ENCODE measurements around the gene BBLN.
"Not testable (repeated sequence)": the region's sequence is repeated elsewhere in the genome, so short reads cannot be mapped to it uniquely, and the experiment has no call there.

BBLN gene

DNA sequence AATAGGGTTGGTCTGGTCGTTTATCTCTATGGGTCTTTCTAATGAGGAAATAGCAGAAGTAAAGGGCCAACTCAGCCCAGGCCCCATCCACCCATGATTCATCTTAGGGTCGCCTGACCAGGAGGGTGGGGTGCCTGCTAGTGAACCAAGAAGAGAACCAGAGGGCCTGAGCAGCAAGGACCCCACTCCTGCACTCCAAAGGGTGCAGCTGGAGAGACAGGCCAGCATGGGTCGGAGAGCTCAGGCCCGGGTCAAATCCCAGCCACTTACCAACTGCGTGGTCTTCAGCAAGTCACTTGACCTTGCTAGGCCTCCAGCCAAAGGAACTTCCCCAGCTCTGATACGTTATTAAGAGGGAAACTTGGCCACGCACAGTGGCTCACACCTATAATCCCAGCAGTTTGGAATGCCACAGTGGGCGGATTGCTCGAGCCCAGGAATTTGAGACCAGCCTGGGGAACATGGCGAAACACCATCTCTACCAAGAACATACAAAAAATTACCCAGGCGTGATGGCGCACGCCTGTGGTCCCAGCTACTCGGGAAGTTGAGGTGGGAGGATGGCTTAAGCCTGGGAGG, 4.3 kb downstream of the BBLN start:
- no peak for DNase-seq

DNA sequence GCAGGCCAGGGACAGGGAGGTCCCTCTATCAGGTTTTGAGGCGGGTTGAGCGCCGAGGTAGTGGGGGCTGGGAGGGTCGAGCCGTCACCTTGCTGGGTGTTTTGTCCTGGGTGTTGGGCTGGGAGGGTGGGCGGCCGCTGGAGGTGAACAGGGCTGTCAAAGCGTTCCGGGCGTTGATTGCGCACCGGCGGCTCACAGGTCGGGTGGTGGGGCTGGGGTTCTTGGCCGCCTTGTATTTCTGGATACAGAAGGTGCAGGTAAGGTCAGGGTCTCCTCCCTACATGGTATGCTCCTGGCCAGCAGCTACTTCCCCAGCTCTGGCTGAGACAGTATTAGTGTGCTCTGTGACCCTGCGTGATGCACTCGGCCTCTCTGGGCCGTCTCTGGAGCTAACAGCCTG, 6.1 kb downstream of the BBLN start:
- no peak for DNase-seq

DNA sequence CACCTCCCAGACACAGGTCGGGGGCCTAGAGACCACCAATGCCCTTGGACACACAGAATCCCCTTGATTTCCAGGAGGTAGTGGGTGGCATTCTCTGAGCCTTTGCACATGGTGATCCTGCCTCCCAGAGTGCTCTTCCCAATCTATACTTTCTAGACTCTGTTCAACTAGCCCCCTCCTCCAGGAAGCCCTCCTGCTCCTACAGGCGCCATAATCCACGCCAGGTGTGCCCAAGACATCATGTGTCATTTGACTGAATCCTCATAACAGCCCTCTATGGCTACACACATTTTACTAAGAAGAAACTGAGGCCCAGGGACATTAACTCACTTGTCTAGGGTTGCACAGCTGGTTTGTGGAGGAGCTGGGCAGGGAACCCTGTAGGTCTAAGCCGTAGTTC, 7.1 kb downstream of the BBLN start:
- DNase-seq: no peak

DNA sequence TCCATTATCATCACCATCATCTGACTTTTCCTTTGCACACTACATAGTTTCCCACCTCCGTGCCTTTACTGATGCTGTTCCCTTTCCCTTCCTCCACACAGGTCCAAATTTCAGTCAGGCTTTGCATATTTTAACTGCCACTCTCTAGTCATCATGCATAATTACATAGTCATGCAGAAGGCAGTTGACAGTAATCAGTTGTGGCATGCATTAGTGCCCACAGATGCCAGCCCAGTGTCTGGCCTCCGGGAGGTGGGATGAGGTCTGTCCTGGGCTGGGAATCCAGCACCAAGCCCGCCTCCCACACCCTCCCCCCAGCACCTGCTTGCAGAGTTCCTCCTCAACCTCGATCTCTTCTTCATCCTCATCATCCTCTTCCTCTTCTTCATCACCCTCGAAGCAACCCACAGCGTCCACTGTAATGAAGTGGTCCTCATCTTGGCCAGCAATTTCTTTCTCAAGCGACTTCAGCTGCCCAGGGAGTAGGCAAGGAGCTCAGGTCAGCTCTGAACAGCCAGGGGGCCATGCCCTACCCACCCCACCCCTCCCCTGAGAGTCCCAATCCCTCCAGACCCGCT, 8.8 kb downstream of the BBLN start:
- DNase-seq: no peak

DNA sequence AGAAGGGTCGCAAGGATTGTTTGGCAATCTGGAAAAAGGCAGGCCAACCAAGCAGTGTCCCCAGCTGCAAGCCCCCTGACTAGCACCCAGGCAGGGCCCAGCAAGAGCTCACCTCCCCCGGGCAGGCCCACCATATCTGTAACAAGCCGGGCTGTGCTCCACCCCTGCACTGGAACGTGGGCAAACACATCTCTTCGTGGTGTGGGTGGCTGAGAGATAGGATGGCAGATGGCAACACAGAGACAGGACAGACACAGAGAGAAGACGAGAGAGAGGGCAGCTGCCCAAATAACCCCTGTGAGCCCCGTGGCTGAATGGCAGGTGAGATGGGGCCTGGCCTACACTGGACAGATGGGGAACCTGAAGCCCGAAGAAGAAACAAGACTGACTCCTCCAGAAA, 9.4 kb downstream of the BBLN start:
- DNase-seq: no peak

DNA sequence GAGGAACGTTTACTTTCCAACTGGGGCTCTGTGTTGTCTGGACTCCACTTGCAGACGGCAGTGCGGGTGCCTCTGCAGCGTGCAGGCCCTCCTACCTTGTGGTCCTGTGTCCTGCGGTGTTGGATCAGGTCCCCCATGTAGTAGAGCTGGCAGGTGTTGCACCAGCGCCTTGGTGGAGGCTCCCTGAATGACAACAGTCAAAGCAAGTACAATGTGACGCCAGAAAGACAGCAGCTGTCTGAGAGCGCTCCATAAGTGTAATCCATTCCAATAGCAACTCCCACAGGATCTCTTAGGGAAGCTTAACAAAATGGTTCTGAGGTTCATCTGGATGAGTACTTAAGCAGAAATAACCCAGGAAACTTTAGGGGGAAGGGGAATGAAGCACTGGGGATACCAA, 9.9 kb downstream of the BBLN start:
- DNase-seq: no peak

DNA sequence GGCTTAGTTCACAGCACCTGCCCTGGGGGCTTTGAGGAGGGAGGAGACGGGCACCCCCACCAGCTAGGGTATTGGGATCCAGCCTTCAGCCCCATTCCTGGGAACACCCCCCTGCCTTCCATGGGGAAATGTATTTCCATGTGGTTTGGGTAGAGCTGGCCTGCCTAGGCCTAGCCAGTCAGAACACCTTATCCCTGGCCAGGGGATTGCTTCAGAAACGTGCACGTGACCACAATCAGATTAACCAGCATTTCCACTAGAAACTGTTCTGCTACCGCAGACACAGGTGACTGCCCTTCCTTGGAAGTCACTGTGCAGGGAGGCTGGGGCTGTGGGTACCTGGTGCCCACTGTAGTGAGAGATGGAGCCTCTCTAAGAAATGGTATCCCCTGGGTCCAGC, 14.0 kb downstream of the BBLN start:
- DNase-seq: no peak

DNA sequence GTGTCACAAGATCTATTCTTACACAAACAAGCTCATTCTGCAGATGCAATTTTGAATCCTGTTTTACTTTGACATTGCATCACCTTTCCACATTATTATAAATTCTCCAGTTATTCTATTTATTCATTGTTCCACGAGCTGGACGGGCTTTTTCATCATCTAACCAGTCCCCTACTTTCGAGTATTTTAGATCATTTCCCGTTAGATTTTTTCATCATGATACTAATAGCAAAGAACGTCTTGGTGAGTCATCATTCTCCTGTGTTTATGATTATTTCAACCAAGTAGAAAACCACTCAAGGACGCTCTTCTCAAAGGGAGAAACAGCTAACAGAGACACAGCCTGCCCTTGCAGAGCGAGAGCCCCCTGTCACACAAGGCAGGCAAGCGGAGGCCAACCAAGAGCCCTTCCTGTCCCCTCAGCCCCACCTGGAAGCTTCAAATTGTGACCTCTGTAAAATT, 15.1 kb downstream of the BBLN start:
- DNase-seq: no peak

DNA sequence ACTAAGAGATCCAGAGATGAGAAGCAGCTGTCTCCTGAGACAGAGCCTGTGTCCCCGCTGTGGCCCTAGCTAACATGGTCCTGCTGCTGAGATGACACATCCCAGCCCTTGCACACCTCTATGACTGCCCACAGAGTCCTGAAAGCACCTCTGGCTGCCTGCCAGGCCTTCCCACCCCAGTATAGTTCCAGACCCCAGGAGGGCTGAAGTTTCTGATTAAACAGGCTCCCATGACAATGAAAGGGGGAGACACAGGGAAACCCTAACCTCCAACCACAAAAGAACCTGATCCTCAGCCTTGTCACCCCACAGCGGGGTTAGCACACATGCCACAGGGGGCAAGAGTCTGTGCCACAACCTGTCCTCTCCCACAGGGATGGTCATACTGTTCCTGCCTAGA, 15.7 kb downstream of the BBLN start:
- DNase-seq: no peak

DNA sequence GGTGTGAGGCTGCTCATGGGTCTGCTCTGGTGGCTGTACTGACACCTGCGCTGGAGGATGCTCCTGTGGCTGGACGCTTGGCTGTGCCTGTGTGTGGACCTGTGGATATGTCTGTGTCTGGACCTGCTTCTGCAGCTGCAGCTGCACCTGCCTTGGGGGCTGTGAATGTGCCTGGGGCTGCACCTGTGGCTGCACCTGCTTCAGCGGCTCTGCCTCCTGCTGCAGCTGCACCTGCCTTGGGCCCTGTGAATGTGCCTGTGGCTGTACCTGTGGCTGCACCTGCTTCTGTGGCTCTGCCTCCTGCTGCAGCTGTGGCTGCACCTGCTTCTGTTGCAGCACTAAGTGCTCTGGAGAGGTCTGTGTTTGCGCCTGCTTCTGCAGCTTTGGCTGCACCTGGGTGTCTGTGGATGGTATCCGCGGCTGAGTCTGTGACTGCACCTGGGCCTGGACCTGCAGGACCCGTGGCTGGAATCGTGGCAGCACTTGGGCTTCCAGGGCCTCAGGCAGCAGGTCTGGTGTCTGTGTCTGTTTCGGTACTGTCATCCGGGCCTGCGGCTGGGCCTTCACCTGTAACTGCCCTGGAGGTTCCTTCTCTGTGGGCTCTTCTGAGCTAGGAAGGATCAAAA, 18.9 kb downstream of the BBLN start:
- no peak for DNase-seq

DNA sequence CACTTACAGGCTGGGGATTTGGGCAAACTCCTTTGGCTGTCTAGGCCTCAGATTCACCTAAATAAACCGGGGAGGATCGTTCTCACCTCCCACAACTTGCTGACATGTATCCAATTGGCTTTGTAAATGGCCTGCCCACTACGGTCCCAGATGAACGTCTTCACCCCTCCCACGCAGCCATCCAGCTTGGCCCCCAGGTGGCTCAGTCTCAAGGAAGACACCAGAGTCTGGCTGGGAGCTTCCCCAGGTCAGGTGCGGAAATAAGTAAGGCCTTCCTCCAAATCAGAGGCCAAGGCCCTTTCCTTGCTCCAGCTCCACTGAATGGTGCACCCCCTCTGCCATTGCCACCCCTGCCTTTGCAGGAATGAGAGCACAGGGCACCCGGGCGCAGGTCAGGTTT, 19.9 kb downstream of the BBLN start:
- no peak for DNase-seq

DNA sequence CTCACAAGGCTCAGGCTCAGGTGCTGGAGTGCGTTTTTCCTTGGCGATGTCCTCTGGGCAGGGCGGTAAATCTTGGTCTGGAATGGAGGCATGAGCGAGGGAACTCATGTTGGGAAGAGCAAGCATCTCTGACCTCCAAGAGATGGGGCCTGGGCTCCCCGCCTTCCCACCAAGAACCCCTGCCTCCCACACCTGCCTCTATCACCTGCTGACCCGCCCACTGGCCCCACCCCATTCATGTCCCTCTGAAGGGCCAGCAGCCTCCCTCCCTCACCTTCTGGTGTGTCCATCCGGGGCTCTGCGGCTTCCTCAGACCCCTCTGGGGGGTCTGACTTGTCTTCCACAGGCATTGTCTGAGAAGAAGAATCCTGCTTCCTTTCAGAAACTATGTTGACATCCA, 20.4 kb downstream of the BBLN start:
- no peak for DNase-seq

DNA sequence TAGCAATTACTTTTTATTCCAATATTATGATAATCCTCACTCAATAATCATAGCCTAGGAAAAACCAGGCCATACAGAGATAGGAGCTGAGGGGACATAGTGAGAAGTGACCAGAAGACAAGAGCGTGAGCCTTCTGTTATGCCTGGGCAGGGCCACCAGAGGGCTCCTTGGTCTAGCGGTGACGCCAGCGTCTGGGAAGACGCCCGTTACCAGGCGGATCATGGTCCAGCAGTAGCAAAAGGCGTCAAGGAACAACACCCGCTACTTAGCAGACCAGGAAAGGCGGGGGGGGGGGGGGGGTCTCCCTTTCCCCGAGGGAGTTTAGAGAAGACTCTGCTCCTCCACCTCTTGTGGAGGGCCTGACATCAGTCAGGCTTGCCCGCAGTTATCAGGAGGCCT, 21.4 kb downstream of the BBLN start:
- not testable (repeated sequence) for DNase-seq

DNA sequence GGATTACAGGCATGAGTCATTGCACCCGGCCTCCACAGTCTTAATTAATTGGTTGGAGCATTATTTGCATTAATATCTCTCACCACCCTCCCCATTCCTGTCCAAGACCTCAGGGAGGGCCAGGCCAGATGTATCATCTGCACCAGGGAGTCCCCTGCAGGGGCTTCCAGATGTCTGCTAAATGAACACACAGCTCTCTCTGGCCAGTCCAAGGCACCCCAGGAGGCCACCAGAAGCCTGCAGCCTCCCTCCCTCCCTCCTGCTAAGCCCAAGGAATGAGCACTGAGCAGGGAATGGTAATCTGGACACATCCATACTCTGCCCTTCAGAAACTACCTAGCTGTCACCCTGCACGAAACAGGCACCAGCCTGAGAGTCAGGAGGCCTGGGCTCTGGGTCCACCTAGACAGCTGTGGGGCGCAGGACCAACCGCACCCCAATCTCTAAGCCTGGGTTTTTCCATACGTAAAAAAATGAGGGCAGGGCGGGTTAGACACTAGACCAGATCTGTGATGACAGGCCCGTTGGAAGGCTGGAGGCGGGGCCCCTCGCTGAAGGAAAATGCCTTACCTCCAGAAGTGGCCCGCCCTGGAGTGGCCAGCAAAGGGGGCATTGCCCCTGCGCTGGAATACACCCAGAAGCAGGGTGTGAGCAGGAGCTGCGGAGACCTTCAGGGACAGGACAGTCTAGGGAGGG, 23.0 kb downstream of the BBLN start:
- no peak for DNase-seq

DNA sequence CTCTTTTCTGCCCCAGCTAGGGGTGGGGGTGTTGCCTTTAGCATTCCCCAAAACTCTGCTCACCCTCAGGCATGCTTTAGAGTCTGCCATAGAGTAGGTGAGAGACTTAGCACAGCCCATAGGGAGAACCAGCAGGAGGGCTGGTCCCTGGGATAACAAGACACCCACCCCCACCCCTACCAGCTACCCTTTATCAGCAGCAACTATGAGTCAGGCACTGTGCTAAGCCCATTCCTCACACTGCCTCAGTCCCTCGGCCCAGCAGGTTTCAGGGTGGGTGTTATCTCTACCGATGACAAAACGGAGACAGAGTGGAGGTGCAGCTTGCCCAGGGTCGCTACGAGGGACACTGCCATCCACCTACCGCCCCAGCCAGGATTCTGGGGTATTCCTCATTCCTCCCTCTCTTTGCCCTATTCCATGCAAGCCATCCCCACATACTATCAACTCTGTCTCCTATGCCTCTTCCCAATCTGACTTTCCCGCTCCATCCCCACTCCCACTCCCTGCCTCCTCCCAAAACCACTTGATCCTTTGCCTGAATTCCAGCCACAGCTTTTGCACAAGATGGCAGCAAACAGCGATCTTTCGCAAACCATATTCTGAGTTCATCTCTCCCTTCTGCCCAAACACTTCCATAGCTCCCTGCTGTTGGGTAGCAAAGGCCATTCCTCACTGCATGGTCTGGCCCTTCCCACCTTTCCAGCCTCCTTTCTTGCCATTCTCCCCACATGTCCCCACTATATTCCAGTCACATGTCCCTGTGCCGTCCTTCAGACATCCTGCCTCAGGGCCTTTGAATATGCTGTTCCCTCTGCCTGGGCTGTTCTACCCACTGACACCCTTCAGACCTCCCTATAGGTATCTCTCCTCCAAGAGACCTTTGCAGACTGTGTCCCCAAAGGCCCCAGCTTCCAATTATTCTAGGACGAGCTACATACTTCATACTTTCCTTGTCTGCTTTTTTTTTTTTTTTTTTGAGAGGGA, 26.2 kb downstream of the BBLN start:
- DNase-seq: no peak

DNA sequence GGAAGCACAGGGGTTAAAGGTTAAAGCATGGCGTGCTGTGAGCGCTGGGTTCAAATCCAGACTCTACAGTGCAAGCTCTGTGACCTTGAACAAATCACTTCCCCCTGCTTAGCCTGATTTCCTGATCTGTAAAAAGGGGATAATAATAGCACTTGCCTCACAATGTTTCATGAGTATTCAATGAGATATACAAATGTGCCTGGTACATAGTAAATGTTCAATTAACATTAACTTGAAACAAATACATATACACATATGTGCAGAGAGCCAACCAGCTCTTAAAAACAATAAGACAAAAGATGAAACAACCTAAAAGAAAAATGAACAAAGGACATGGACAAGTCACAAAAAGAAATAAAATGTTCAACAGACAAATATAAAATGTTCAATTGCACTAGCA, 27.3 kb downstream of the BBLN start:
- no peak for DNase-seq

DNA sequence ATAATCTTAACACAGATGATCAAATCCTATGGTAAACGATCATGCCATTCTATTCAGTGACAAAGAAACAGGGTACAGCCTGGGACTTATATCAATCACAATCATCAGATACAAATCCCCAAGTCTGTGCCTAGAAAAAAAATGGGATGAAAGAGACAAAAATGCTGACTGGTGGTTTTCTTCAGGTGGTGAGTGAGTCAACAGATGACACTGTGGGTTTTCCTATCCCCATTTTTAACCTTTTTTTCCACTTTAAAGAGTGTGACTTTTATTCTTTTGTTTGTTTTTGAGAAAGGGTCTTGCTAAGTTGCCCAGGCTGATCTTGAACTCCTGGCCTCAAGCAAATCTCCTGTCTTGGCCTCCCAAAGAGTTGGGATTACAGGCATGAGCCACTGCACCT, 28.1 kb downstream of the BBLN start:
- DNase-seq: no peak

DNA sequence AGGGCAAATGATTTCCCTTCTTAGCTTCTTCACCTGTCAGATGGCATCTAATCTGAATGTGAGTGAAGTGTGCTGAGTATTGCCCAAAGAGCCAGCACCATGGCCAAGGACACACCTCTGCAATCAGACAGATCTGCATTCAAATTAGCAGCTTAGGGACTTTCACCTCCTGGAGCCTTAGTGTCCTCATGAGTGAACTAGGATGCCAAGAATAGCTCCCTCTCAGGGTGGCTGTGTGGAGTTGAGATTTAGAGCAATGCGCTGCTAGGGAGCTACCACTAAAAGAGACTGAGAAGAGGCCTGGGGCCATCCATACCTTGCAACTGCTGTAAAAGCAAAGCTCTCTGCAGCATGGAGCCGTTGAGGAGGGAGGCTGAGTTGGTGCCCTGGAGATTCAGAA, 29.9 kb downstream of the BBLN start:
- no peak for DNase-seq

DNA sequence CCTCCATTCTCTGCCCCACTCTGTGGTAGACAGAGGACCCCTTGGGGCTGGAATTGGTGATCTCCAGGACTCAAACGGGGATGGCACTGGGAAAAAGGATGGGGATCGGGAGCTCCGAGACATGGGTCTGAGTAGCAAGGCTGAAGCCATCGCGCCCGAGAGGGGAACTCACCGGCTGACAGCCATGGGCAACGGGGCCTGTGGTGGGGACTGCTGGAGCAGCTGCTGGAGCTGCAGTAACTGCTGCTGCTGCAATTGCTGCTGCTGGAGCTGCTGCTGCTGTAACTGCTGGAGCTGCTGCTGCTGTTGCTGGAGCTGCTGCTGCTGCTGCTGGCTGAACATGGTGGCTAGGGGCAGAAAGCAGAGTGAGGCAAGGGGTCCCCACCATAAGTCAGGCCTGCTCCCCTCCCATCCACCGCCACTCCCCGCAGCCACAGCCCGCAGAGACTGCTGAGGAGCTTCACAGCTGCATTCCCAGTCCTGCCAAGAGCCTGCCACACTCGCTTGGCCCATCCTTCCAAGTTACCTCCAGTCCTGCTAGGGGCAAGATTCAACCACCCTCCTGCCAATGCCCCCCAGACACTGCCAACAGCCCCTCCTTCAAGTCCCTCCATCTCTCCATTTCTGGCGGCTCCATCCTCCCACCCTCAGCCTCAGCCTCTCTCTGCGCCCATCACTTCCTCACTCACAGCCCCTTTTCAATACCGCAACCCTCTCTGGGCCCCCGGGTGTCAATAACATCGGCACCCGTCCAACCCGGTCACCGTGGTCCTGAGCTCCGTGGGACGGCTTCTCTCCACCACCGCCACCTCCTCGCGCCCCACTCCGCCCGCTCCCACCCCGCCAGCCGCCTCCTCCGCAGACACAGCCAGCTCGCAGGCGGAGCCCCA, 30.7 kb downstream of the BBLN start:
- no peak for DNase-seq

DNA sequence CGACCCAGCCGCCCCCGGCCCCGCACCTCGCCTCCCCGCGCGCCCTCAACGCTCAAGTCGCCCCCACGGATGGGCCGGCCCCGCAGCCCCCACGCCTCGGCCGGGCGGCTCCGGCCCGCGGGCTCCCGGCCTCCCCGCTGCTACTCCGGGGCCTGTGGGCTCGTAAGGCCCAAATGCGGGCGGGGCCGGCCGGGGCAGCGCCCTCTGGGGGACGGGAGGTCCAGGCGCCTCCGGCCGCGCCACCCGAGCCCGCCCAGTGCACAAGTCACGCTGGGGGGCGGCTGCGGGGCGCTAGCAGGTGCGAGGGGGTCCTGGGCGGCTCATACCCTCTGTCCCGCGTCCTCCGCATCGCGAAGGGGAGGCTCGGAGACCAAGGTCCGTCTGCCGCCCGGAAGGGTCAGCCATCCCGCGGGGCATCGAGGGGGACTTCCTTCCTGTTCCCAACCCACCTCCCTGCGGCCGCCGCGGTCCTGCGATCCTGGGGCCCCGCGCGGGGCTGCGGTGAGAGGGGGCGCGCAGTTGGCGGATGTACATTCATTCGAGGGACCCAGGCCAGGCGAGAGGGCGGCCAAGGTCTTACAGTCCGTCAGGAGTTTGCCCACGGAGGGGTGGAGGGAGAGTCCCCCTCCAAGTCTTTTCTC, 31.5 kb downstream of the BBLN start, which contains the start of gene CIZ1:
Gene CIZ1 (minus strand): TSS at position 167 of the 641 bp plus-strand sequence. CDS start 715 bp downstream, outside the sequence.
- peak; percentile 76 for DNase-seq
